Brain microvascular endothelial cell (primary cell): Measurements from ENCODE around the gene NOTO.

ENCODE experiments used
- DNase-seq: peaks from one replicate; pipeline ENCODE4 v3.0.0-alpha.2; 2020
- H3K27ac ChIP-seq: fragments of 250-450 bp; sonication (Bioruptor Pico); 2 replicates; pipeline ENCODE4 v1.5.1; 2020; ENCODE audit warnings: mild to moderate bottlenecking, moderate library complexity
- H3K27me3 ChIP-seq: fragments of 250-450 bp; sonication (Bioruptor Pico); replicated peaks from 2 replicates; pipeline ENCODE4 v1.5.1; 2020; ENCODE audit warnings: mild to moderate bottlenecking
- H3K36me3 ChIP-seq: fragments of 250-450 bp; sonication (Bioruptor Pico); replicated peaks from 2 replicates; pipeline ENCODE4 v1.5.1; 2020; ENCODE audit warnings: mild to moderate bottlenecking
- H3K4me3 ChIP-seq: 2 replicates; pipeline ENCODE4 v1.5.1; 2011; ENCODE audit warnings: low read depth, mild to moderate bottlenecking, control low read depth, low read length, moderate library complexity
- CTCF ChIP-seq: IDR thresholded peaks from 2 replicates; pipeline ENCODE4 v1.5.1; 2011; ENCODE audit warnings: low read depth, mild to moderate bottlenecking, moderate library complexity, low read length, control low read depth, inconsistent platforms; ENCODE audit errors: missing control alignments
- in situ Hi-C: cut with HindIII; loops from 2 replicates; pipeline ENCODE4 v1.10.0; 2017; ENCODE audit warnings: low sequenced_read_pairs, low pct_ligation_motif_present

Gene NOTO

GRCh38 chr2:73257021-73257420, 54.6 kb downstream of the NOTO start:
- DNase-seq, result no peak
- H3K36me3 ChIP-seq, result peaks cover 19% of the 10 kb centered on the region
- in situ Hi-C loops, result no loop called here

GRCh38 chr2:73257425-73258125, 55.2 kb downstream of the NOTO start:
- TF ChIP-seq CTCF, result no peak
- in situ Hi-C loops, result no loop called here
- Histone ChIP-seq H3K27ac (no peak overlapping the region), H3K27me3 (no peaks in the 10 kb centered on the region), H3K4me3 (no peak overlapping the region), H3K36me3 (peaks cover 16% of the 10 kb centered on the region)
- DNase-seq, result no peak

More at GRCh38 chr2:73257021-73257420, 54.6 kb downstream of the NOTO start:
- TF ChIP-seq CTCF, result no peak
- Histone ChIP-seq H3K4me3 (no peak overlapping the region), H3K27me3 (no peaks in the 10 kb centered on the region), H3K27ac (no peak overlapping the region)

- Histone ChIP-seq H3K27ac (no peak overlapping the region), H3K4me3 (no peak overlapping the region), H3K36me3 (peaks cover 10% of the 10 kb centered on the region), H3K27me3 (no peaks in the 10 kb centered on the region)
- in situ Hi-C loops, result no loop called here
- no peak for DNase-seq
- no peak for TF ChIP-seq CTCF
Measured at GRCh38 chr2:73258186-73258912, 56.0 kb downstream of the NOTO start.

- no peak for TF ChIP-seq CTCF
- H3K27me3 ChIP-seq, result no peaks in the 10 kb centered on the region
- in situ Hi-C loops, result no loop called here
- no peak for DNase-seq
- no peak overlapping the region for H3K4me3 ChIP-seq
- peaks cover 4% of the 10 kb centered on the region for H3K36me3 ChIP-seq
- H3K27ac ChIP-seq, result no peak overlapping the region
Measured at GRCh38 chr2:73258913-73259215, 56.5 kb downstream of the NOTO start.

GRCh38 chr2:73259276-73259675, 56.9 kb downstream of the NOTO start:
- DNase-seq, result no peak
- Histone ChIP-seq H3K36me3 (peaks cover under 1% of the 10 kb centered on the region), H3K4me3 (no peak overlapping the region), H3K27ac (no peak overlapping the region), H3K27me3 (no peaks in the 10 kb centered on the region)
- no peak for TF ChIP-seq CTCF
- in situ Hi-C loops, result no loop called here
